Natural killer cell treated with Interleukin-12 subunit alpha and Interleukin-12 subunit beta and Interleukin-15 and Interleukin-18, amount 100 ng/mL, for 72 hours (primary cell): Measurements from ENCODE around the gene PMVK. TPM values are rescaled to one million over a fixed set of nuclear protein-coding genes. Genes with fewer than 3 reads are reported as not detected.
A peak's percentile ranks its signal among the peaks of the same experiment; 100 is the strongest.
"Not testable (repeated sequence)": the region's sequence is repeated elsewhere in the genome, so short reads cannot be mapped to it uniquely, and the experiment has no call there.

Source experiments
- ATAC-seq, 2 donors: fragments of 150-1000 bp; cut with Tn5 transposase in 1 of 2; sonication (Bioruptor Pico), chemical (Tn5 transposase) in 1 of 2; 2 replicates each; pipeline ENCODE4 v1.10.0; 2021
- DNase-seq: peaks from one replicate; pipeline ENCODE4 v3.0.0; 2022; ENCODE audit warnings: low spot score
- H3K27ac Mint-ChIP-seq, 2 donors: 1 replicate in 1 of 2; 2 replicates in 1 of 2; pipeline ENCODE4 v1.8.0; 2022; ENCODE audit warnings: mixed read lengths in 2 of 2, mild to moderate bottlenecking in 1 of 2, moderate library complexity in 1 of 2
- H3K27me3 Mint-ChIP-seq, 2 donors: 1 replicate in 1 of 2; 2 replicates in 1 of 2; pipeline ENCODE4 v1.8.0; 2022; ENCODE audit warnings: mixed read lengths in 2 of 2
- H3K36me3 Mint-ChIP-seq: one replicate; pipeline ENCODE4 v1.8.0; 2022; ENCODE audit warnings: mixed read lengths
- H3K4me1 Mint-ChIP-seq, 2 donors: 1 replicate in 1 of 2; 2 replicates in 1 of 2; pipeline ENCODE4 v1.8.0; 2022; ENCODE audit warnings: low read depth in 2 of 2, mixed read lengths in 2 of 2, mild to moderate bottlenecking in 1 of 2
- H3K4me3 Mint-ChIP-seq: one replicate; pipeline ENCODE4 v1.8.0; 2022; ENCODE audit warnings: mixed read lengths
- H3K9me3 Mint-ChIP-seq: 2 replicates; pipeline ENCODE4 v1.8.0; 2022; ENCODE audit warnings: mixed read lengths
- total RNA-seq, 2 donors: library from RNA; stranded (reverse); gene quantifications; one replicate each; pipeline ENCODE4 v1.2.3, GENCODE V29; 2022

Gene PMVK
- 10 to 100 TPM; 28.8 to 53.9 TPM for total RNA-seq

DNA sequence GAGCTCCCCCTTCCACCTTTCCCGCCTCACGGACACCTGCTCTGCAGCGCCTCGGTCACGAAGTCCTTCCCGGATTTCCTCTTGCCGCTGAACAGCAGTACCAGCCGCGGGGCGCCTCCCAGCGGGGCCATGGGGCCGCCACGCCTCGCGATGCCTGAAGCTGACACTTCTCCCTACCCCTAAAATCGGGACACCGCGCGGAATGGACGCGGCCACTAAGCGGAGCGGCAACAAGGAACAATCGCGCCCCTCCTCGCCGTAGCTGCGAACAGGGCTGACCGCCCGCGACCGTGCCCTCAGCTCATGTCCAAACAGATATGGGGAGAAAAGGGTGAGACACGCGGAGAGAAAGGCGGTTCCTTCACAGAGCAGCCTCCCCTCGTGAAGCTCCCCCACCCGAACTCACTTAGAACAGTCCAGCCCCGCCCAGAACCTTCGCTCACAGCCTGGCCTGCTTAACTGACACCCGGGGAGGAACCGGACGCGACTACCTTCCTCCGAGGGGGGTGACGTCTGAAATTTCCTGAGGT, at the start of gene PMVK:
TSS of gene PMVK (minus strand) at position 165 of the 530 bp plus-strand sequence. CDS start at position 131, 34 bp downstream.
- Mint-ChIP-seq H3K9me3 (no peaks in the 10 kb centered on the region), H3K4me3 (peak within 1 kb of the TSS; percentile 97), H3K27me3 (no peaks in the 10 kb centered on the region), H3K36me3 (no peaks in the 10 kb centered on the region), H3K4me1 (peaks cover 38 to 46% of the 10 kb centered on the region in 2 donors), H3K27ac (peak within 1 kb of the TSS; percentile 99)
- ATAC-seq (peak; percentile 92 to 96), DNase-seq (peak; percentile 97)

DNA sequence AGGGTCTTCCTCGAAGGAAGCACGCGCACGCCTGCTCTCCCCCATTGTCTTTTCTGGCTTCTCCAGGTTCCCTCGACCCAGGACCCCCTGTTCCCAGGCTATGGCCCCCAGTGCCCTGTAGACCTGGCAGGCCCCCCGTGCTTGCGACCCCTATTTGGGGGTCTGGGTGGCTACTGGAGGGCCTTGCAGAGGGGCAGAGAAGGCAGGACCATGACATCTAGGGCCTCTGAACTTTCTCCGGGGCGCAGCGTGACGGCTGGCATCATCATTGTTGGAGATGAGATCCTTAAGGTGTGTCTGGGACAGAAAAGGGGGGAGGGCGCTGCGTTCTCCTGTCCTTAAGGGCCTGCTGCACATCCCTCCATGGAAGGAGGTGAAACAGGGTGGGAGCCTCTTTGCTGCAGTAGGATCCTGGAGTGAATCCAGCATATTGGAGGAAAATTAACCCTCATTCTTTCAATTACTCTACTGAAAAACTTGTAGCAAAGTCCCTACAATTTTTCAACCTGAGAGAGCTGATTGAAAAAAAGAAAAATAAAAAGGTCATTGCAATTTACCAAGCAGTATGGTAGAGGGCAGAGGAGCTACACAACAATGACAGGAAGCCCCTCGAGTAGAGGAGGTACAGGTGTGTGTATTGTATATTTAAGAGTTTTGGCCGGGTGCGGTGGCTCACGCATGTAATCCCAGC, 47.4 kb upstream of the PMVK start:
- H3K27ac Mint-ChIP-seq: no peak overlapping the region
- DNase-seq: no peak
- H3K36me3 Mint-ChIP-seq: peaks cover 6% of the 10 kb centered on the region
- no peak overlapping the region for H3K4me3 Mint-ChIP-seq
- H3K27me3 Mint-ChIP-seq: no peaks in the 10 kb centered on the region
- ATAC-seq: no peak
- H3K9me3 Mint-ChIP-seq: no peaks in the 10 kb centered on the region
- H3K4me1 Mint-ChIP-seq: peaks cover 5 to 8% of the 10 kb centered on the region in 2 donors

DNA sequence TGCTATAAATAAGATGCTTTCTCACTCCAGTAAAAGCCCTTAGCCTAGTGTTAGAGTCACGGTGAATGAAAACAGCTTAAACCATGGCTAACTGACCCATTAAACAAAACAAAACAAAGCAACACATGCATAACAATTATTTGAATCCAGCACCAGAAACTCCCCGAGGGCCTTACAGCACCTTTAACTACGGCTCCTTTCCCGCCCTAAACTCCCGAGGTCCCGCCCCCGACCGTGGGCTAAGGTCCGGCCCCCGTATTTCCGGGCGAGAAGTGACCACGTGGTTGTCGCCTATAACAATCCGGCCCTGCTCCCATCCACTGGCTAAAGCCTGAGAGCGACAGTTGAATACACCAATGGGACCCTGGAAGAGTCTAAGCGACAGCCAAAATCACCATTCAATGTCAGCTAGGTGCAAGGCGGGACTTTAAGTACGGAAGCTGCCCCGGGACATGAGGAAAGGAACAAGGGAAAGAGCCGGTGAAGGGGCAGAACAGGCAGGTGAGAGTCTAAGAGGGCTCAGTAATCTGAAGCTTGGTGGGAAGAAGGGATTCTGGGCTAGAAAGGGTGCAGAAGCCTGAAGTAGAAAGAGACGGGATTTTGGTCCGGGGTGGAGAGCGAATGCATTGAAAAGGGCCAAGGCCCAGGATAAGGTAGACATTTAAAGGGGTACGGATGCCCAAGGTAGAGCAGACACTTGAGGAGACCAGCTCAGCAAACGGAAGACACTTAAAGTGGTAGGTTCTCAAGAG, 46.6 kb upstream of the PMVK start, which contains the start of gene FLAD1:
TSS of gene FLAD1 (plus strand) at position 448 of the 752 bp plus-strand sequence. CDS start 351 bp downstream, outside the sequence.
- H3K36me3 Mint-ChIP-seq: peaks cover 6% of the 10 kb centered on the region
- H3K27ac Mint-ChIP-seq: no peak within 1 kb of the TSS
- no peaks in the 10 kb centered on the region for H3K27me3 Mint-ChIP-seq
- ATAC-seq: peak; percentile 100
- H3K9me3 Mint-ChIP-seq: no peaks in the 10 kb centered on the region
- H3K4me3 Mint-ChIP-seq: no peak within 1 kb of the TSS
- DNase-seq: peak; percentile 99
- H3K4me1 Mint-ChIP-seq: peaks cover 3 to 5% of the 10 kb centered on the region in 2 donors

DNA sequence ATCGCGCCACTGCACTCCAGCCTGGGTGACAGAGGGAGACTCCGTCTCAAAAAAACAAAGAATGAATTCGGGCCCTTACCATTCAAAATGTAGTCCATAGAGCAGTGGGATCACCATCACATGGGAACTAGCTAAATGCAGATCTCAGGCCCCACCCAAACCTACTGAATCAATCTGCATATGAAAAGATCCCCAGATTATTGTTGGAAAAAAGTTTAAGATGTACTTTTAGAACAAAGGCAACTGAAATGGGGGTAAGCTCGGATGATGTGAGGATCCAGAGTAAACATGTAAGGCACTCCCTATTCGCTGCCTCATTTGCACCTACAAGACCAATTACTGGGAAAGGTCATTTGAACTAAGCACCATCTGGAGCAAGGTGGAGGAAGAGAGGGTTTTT, 45.8 kb upstream of the PMVK start:
- H3K27me3 Mint-ChIP-seq: no peaks in the 10 kb centered on the region
- no peak for ATAC-seq
- peaks cover 6% of the 10 kb centered on the region for H3K36me3 Mint-ChIP-seq
- no peaks in the 10 kb centered on the region for H3K9me3 Mint-ChIP-seq
- H3K4me3 Mint-ChIP-seq: no peak overlapping the region
- no peak for DNase-seq
- H3K27ac Mint-ChIP-seq: no peak overlapping the region
- H3K4me1 Mint-ChIP-seq: peaks cover 5 to 6% of the 10 kb centered on the region in 2 donors

DNA sequence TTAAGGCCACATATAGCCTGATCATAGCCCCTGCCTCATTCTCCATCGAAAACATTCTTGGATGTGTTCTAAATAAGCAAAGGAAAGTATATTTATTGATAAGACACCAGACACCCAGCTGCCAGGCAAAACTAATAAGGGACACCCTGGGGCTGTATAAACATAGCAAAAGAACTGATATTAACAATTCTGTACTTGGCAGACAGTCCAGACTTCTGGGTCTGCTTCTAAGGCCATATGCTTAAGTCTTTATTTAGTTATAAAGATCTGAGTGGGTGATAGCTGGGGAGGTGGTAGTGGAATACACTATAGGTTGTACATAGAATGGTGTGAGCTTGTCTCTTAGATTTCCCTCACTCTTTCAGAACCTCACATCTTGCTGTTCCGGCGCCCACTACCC, 41.8 kb upstream of the PMVK start:
- ATAC-seq (no peak), DNase-seq (no peak)
- Mint-ChIP-seq H3K36me3 (peaks cover 6% of the 10 kb centered on the region), H3K4me1 (peaks cover 0 to 6% of the 10 kb centered on the region in 2 donors), H3K27me3 (no peaks in the 10 kb centered on the region), H3K4me3 (no peak overlapping the region), H3K27ac (no peak overlapping the region), H3K9me3 (no peaks in the 10 kb centered on the region)

DNA sequence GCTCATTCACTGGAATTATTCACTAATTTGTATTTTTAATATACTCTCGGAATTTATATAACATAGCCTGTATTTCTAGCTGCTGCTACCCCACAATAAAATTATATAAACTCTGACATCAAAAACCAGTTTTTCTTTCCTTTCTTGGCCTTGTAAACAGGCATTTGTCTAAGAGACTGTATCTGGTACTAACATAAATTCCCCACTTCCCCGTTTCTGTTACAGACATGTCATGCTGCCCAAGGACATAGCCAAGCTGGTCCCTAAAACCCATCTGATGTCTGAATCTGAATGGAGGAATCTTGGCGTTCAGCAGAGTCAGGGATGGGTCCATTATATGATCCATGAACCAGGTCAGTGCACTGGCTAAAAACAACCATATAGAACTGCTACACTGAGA, 41.2 kb upstream of the PMVK start:
- ATAC-seq, H3K36me3 Mint-ChIP-seq, H3K27ac Mint-ChIP-seq, H3K9me3 Mint-ChIP-seq, DNase-seq, H3K4me1 Mint-ChIP-seq, H3K27me3 Mint-ChIP-seq: not testable (repeated sequence)
- H3K4me3 Mint-ChIP-seq: peak overlapping the region; percentile 46

DNA sequence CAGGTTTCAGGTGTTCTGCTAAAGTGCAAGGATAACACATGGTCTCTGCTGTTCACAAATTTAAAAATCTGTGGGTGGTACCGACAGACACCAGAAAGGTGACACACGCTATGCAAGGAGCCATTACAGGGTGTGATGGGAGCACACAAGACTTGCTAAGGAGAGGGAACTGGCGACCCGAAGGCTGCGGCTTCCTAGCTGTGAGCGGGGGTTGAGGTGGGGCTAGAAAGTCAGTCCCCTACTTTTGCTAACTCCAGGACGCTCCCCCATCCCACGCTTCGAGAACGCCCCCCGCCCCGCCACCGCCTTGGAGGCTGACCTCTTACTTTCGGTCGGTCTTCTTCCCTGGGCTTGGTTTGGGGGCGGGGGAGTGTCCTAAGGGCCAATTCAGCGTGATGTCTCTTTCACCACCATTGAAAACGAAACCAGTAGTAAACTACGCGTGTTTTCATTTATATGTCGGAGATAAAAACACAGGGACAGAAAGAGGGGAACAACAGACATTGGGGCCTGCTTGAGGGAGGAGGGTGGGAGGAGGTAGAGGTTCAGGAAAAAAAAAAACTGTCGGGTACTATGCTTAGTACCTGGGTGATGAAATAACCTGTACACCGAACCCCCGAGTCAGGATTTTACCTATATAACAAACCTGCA, 39.0 kb upstream of the PMVK start:
- H3K27me3 Mint-ChIP-seq: no peaks in the 10 kb centered on the region
- peaks cover 6% of the 10 kb centered on the region for H3K36me3 Mint-ChIP-seq
- DNase-seq (peak; percentile 86), ATAC-seq (peak; percentile 18 to 48)
- H3K9me3 Mint-ChIP-seq: no peaks in the 10 kb centered on the region
- no peak overlapping the region for H3K27ac Mint-ChIP-seq
- H3K4me3 Mint-ChIP-seq: no peak overlapping the region
- peaks cover 23 to 28% of the 10 kb centered on the region in 2 donors for H3K4me1 Mint-ChIP-seq

DNA sequence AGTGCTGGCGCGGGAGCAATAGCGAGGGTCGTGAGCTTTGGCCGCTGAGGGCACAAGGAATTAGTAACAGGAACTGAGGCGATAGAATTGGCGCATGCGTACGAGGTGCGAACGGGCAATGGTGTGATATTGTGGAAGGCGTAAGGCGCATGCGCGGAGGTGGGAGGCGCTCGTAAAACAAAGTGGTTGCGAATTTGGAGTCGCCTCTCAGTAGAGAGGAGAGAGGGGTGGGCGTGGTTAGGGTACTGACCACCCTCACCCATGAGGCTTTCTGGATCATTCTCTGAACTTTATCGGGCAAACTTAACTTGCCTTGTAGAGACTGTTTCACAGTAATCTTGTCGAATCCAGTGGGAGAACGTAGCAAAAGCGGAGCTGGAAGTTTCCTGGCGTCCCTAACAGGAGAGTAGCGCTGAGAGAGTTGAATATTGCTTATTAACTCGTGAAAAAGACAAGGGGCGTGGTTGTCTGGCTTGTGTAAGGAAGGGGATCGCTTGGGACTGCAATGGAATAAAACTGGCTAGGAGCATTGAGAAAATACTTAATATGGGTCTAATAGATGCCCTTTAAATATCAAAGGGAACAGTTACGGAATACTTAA, 38.4 kb upstream of the PMVK start:
- Mint-ChIP-seq H3K9me3 (no peaks in the 10 kb centered on the region), H3K27ac (no peak overlapping the region), H3K27me3 (no peaks in the 10 kb centered on the region), H3K4me1 (peaks cover 23 to 28% of the 10 kb centered on the region in 2 donors), H3K4me3 (no peak overlapping the region), H3K36me3 (peaks cover 6% of the 10 kb centered on the region)
- peak; percentile 66 to 79 for ATAC-seq
- peak; percentile 95 for DNase-seq

DNA sequence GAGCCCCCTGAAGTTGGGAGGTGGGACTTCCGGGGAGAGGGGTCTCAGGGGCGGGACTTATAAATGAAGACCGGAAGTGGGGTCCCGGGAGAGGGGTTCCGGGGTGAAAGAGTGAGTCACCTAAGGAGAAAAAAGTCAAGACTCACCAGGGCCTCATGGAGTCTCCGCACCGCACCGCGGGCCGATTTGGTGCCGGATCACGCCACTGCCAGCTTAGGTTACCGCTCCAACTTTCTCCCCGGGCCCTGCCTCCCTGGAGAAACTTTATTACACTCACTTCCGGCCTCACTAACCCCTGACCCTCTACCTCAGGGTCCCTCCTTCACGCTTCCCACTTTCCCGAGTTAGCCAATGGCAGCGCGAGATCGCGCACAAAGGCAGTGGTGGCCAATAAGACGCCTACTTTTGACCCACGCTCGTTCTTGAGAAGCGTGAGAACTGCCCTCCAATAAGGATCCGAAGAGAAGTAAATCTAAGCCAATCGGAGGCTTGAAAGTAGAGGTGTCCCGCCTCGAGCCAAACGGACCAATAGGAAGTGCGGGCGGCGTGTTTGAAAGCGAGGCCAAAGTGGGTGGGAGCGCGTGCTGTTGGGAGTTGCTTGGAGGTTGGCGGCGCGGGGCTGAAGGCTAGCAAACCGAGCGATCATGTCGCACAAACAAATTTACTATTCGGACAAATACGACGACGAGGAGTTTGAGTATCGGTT, 37.7 kb upstream of the PMVK start, which contains the start of gene CKS1B:
TSS of gene CKS1B (plus strand) at position 580 of the 706 bp plus-strand sequence. CDS start at position 645, 65 bp downstream.
- H3K27me3 Mint-ChIP-seq: no peaks in the 10 kb centered on the region
- peaks cover 3% of the 10 kb centered on the region for H3K36me3 Mint-ChIP-seq
- H3K4me3 Mint-ChIP-seq: no peak within 1 kb of the TSS
- peaks cover 28 to 30% of the 10 kb centered on the region in 2 donors for H3K4me1 Mint-ChIP-seq
- H3K27ac Mint-ChIP-seq: no peak within 1 kb of the TSS
- DNase-seq (peak; percentile 98), ATAC-seq (peak; percentile 91 to 92)
- no peaks in the 10 kb centered on the region for H3K9me3 Mint-ChIP-seq

DNA sequence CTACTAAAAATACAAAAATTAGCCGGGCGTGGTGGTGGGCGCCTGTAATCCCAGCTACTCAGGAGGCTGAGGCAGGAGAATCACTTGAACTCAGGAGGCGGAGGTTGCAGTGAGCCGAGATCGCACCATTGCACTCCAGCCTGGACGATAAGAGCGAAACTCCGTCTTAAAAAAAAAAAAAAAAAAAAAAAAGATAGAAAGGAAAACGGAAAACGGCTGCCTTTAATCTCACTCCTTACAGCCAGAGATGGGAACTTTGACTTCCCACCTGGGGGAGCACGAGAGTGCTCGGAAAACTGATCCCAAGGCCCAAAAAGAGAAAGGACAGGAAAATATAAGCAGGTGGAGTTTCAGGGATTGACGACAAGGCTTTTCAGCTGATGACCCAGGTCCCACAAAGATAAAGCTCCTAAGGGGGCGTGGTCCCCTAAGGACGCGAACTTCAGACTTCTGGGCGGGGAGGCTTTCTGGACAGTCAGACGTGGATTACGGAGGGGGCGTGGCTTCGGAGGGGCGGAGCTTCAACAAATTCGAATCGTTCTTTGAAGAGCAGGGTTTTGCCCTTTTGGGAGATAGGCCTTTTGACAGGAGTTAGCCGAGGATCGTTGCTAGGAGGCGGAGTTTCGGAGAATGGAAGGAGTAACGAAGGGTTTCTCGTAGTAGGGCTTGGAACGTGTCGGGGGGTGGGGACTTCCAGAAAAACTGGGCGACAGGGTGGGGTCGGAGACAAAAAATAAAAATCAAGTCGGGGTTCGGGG, 37.0 kb upstream of the PMVK start:
- H3K4me3 Mint-ChIP-seq: no peak overlapping the region
- no peaks in the 10 kb centered on the region for H3K36me3 Mint-ChIP-seq
- H3K4me1 Mint-ChIP-seq: peaks cover 33 to 35% of the 10 kb centered on the region in 2 donors
- no peaks in the 10 kb centered on the region for H3K9me3 Mint-ChIP-seq
- H3K27ac Mint-ChIP-seq: no peak overlapping the region
- peak; percentile 35 to 49 for ATAC-seq
- DNase-seq: peak; percentile 94
- no peaks in the 10 kb centered on the region for H3K27me3 Mint-ChIP-seq

DNA sequence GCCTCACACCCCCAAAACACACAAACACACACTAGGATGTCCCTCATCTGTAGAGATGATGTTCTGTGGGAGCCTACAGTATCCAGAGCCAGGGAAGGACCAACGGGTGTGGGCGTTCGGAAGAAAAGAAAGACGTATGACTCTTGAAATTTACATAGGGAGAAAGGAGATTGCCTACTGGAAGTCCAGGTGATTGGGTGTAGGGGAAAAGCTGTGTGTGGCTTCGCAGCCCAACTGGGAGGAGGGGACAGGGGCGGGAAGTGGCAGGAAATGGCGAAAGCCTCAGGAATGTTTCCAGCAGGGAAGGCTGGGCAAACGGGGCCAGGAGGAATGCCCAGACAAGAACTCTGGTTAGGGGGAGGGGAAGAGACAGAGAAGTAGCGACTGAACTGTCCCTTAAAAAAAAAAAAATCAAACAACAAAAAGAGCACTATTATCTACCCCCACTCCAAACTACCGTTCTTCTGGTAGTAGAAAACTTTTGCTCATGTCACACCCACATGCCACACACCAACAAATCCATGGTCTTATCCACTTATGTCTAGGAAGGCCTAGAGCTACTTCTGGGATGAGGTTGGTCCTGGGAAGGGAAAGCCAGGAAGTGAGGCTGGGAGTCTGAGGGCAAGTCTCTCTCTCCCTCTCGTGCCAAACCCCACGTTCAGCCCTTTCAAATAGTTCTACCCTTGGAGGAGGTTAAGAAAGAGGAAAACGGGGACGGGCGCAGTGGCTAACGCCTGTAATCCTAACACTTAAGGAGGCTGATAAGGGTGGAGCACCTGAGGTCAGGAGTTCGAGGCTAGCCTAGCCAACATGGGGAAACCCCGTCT, 36.2 kb upstream of the PMVK start:
- no peak for ATAC-seq
- Mint-ChIP-seq H3K36me3 (no peaks in the 10 kb centered on the region), H3K4me3 (no peak overlapping the region), H3K9me3 (no peaks in the 10 kb centered on the region), H3K27me3 (no peaks in the 10 kb centered on the region), H3K27ac (no peak overlapping the region), H3K4me1 (peaks cover 33 to 36% of the 10 kb centered on the region in 2 donors)
- DNase-seq: no peak

DNA sequence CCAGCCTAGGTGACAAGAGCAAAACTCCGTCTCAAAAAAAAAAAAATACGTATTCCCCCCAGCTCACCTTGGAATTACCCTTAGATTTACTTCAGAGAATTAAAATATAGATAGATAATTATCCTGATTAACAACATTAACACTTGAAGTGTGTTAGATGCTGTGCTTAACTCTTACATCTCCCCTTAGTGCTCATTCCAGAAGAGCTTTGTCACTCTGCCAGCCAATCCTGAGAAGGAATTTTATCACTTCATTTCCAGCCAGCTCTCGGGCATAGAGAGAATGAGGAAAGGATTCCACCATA, 35.6 kb upstream of the PMVK start:
- Mint-ChIP-seq H3K27ac (no peak overlapping the region), H3K9me3 (no peaks in the 10 kb centered on the region), H3K4me1 (peaks cover 33 to 36% of the 10 kb centered on the region in 2 donors), H3K27me3 (no peaks in the 10 kb centered on the region), H3K36me3 (no peaks in the 10 kb centered on the region), H3K4me3 (no peak overlapping the region)
- ATAC-seq (no peak), DNase-seq (no peak)
